ENCODE data around the gene E2F8. TPM values are rescaled to one million over a fixed set of nuclear protein-coding genes. Genes with fewer than 3 reads are reported as not detected.

The E2F8 gene
- polyA plus RNA-seq, 3 donors, result not detected

DNA sequence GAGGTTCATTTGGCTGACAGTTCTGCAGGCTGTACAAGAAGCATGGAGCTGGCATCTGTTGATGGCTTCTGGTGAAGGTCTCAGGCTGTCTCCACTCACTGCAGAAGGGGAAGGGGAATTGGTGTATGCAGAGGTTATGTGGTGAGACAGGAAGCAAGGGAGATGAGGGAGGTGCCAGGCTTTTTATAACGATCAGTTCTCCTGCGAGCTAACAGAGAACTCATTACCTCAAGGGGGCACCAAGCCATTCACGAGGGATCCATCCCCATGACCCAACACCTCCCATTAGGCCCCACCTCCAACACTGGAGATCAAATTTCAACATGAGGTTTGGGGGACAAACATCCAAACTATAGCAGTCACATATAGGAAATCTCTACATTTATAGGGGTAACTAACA lies 38.7 kb upstream of the E2F8 start:
- no peak overlapping the region for H3K4me3 ChIP-seq (replicated peaks in 1 of 3; ENCODE audit: low read depth in 2 of 3, low read length in 3 of 3)
- Mint-ChIP-seq H3K9me3 (no peaks in the 10 kb centered on the region), H3K4me3 (no peak overlapping the region), H3K4me1 (peaks cover 10% of the 10 kb centered on the region), H3K36me3 (no peaks in the 10 kb centered on the region), H3K27ac (no peak overlapping the region), H3K27me3 (ENCODE audit: low read depth in 3 of 3) (peaks cover 0 to 2% (median 2%) of the 10 kb centered on the region in 3 donors)
- H3K79me2 ChIP-seq (ENCODE audit: insufficient read depth, low read length), result no peaks in the 10 kb centered on the region
- no peak for DNase-seq
- TF ChIP-seq, protein P1, sequence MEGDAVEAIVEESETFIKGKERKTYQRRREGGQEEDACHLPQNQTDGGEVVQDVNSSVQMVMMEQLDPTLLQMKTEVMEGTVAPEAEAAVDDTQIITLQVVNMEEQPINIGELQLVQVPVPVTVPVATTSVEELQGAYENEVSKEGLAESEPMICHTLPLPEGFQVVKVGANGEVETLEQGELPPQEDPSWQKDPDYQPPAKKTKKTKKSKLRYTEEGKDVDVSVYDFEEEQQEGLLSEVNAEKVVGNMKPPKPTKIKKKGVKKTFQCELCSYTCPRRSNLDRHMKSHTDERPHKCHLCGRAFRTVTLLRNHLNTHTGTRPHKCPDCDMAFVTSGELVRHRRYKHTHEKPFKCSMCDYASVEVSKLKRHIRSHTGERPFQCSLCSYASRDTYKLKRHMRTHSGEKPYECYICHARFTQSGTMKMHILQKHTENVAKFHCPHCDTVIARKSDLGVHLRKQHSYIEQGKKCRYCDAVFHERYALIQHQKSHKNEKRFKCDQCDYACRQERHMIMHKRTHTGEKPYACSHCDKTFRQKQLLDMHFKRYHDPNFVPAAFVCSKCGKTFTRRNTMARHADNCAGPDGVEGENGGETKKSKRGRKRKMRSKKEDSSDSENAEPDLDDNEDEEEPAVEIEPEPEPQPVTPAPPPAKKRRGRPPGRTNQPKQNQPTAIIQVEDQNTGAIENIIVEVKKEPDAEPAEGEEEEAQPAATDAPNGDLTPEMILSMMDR (IDR thresholded peaks at IDR 0.05), result no peak
- no peak overlapping the region for H3K27ac ChIP-seq (ENCODE audit: low read depth in 1 of 2, low read length in 2 of 2)
- H3K4me2 ChIP-seq (replicated peaks; ENCODE audit: extremely low read depth, low read length, poor library complexity, severe bottlenecking), result no peak overlapping the region
- H3K27me3 ChIP-seq (ENCODE audit: control insufficient read depth in 2 of 2, insufficient read depth in 2 of 2, low read length in 2 of 2), result no peaks in the 10 kb centered on the region
- H3K4me1 ChIP-seq (ENCODE audit: control insufficient read depth in 1 of 2, insufficient read depth in 2 of 2, low read length in 2 of 2), result peaks cover 0 to 4% of the 10 kb centered on the region in 2 donors
- no peaks in the 10 kb centered on the region for H4K20me1 ChIP-seq (ENCODE audit: insufficient read depth, low read length)
- H3K9ac ChIP-seq (ENCODE audit: insufficient read depth, low read length, poor library complexity, severe bottlenecking), result no peak overlapping the region
- no peak overlapping the region for H2AFZ ChIP-seq (ENCODE audit: insufficient read depth, low read depth, low read length, poor library complexity, severe bottlenecking)
- H3K36me3 ChIP-seq (replicated peaks in 1 of 2; ENCODE audit: control insufficient read depth in 1 of 2, insufficient read depth in 2 of 2, low read length in 2 of 2), result no peaks in the 10 kb centered on the region
- intact Hi-C loops (cut with micrococcal nuclease), result no loop called here
- no peaks in the 10 kb centered on the region for H3K9me3 ChIP-seq (replicated peaks in 1 of 2; ENCODE audit: control insufficient read depth in 1 of 2, insufficient read depth in 1 of 2, low read length in 2 of 2)
- WGBS (ENCODE audit: insufficient coverage), result 0% methylated on average over 1 of the region's 3 CpGs

DNA sequence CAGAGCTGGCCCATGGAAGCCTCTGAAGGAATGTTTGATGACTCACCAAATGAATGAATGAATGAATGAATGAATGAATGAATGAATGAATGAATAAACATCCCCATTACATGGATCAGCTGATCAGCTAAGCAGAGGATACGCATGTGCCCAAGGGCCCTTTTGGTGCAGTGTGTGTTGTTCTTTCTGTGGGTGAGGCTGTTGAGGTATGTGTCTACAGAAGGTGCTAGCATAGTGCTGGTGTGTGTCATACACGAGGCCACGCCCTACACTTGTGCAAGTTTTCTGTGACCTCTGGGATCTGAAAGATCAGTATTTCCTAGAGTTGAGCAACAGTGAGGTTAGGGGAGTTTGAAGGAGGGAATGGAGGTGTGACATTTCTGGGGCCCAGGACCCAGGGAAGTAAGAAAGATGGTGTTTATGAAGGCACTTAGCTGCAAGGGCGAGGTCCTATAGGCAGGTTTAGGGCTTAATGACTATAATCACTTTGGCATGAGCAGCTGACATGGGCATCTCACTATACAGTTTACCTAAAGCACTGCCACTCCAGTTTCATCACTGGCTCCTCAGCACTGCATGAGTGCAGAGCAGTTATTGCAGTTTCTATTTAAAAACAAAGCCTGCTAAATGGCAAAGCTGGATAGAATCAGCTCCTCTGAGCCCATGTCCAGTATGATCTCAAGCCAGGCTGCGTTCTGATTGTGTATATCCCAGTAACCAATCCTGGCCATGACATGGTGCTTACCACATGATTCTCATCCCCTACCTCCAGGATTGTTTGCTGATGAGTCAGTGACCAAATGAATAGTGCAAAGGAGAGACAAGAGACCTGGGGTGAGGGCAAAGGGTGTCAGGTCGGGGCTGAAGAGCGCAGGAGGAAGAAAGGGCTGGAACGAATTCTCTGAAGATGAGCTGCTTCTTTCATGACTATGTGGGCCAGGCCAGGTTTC lies 36.4 kb upstream of the E2F8 start:
- intact Hi-C loops (cut with micrococcal nuclease), result no loop called here
- Histone ChIP-seq H3K4me3 (replicated peaks in 1 of 3; ENCODE audit: low read depth in 2 of 3, low read length in 3 of 3) (no peak overlapping the region), H3K4me1 (ENCODE audit: control insufficient read depth in 1 of 2, insufficient read depth in 2 of 2, low read length in 2 of 2) (peaks cover 0 to 4% of the 10 kb centered on the region in 2 donors), H3K27me3 (ENCODE audit: control insufficient read depth in 2 of 2, insufficient read depth in 2 of 2, low read length in 2 of 2) (no peaks in the 10 kb centered on the region), H3K9me3 (replicated peaks in 1 of 2; ENCODE audit: control insufficient read depth in 1 of 2, insufficient read depth in 1 of 2, low read length in 2 of 2) (no peaks in the 10 kb centered on the region), H4K20me1 (ENCODE audit: insufficient read depth, low read length) (no peaks in the 10 kb centered on the region), H3K9ac (ENCODE audit: insufficient read depth, low read length, poor library complexity, severe bottlenecking) (no peak overlapping the region), H3K36me3 (replicated peaks in 1 of 2; ENCODE audit: control insufficient read depth in 1 of 2, insufficient read depth in 2 of 2, low read length in 2 of 2) (no peaks in the 10 kb centered on the region), H3K79me2 (ENCODE audit: insufficient read depth, low read length) (no peaks in the 10 kb centered on the region), H3K27ac (ENCODE audit: low read depth in 1 of 2, low read length in 2 of 2) (no peak overlapping the region), H2AFZ (ENCODE audit: insufficient read depth, low read depth, low read length, poor library complexity, severe bottlenecking) (no peak overlapping the region), H3K4me2 (replicated peaks; ENCODE audit: extremely low read depth, low read length, poor library complexity, severe bottlenecking) (no peak overlapping the region)
- WGBS (ENCODE audit: insufficient coverage), result 79% methylated on average over 5 of the region's 8 CpGs
- H3K4me3 Mint-ChIP-seq, result no peak overlapping the region
- no peak overlapping the region for H3K27ac Mint-ChIP-seq
- TF ChIP-seq, protein P1 (IDR thresholded peaks at IDR 0.05), result no peak
- no peaks in the 10 kb centered on the region for H3K36me3 Mint-ChIP-seq
- peak in 1 of 3 donors; percentile 8 for DNase-seq
- peaks cover 16% of the 10 kb centered on the region for H3K4me1 Mint-ChIP-seq
- H3K27me3 Mint-ChIP-seq (ENCODE audit: low read depth in 3 of 3), result peaks cover 0 to 4% (median 2%) of the 10 kb centered on the region in 3 donors
- H3K9me3 Mint-ChIP-seq, result peaks cover 0 to 4% (median 2%) of the 10 kb centered on the region in 7 donors
